HG03521 (cell line): ENCODE data around the gene FLVCR1.
"Not testable (repeated sequence)": the region's sequence is repeated elsewhere in the genome, so short reads cannot be mapped to it uniquely, and the experiment has no call there.

Source experiments
- ATAC-seq: cut with Tn5 transposase; IDR thresholded peaks from one replicate; pipeline ENCODE4 v1.9.1; 2021; ENCODE audit warnings: mild to moderate bottlenecking, moderate library complexity; ENCODE audit not compliant: unreplicated experiment

Gene FLVCR1

DNA sequence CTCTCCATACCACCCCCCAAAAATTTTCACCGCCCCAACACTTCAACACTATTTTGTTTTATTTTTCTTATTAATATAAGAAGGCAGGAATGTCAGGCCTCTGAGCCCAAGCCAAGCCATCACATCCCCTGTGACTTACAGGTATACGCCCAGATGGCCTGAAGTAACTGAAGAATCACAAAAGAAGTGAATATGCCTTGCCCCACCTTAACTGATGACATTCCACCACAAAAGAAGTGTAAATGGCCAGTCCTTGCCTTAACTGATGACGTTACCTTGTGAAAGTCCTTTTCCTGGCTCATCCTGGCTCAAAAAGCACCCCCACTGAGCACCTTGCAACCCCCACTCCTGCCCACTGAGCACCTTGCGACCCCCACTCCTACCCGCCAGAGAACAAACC is 56.0 kb downstream of the FLVCR1 start:
- ATAC-seq: not testable (repeated sequence)

- ATAC-seq: no peak
Observed at GRCh38 chr1:212914789-212915188, 56.7 kb downstream of the FLVCR1 start.

DNA sequence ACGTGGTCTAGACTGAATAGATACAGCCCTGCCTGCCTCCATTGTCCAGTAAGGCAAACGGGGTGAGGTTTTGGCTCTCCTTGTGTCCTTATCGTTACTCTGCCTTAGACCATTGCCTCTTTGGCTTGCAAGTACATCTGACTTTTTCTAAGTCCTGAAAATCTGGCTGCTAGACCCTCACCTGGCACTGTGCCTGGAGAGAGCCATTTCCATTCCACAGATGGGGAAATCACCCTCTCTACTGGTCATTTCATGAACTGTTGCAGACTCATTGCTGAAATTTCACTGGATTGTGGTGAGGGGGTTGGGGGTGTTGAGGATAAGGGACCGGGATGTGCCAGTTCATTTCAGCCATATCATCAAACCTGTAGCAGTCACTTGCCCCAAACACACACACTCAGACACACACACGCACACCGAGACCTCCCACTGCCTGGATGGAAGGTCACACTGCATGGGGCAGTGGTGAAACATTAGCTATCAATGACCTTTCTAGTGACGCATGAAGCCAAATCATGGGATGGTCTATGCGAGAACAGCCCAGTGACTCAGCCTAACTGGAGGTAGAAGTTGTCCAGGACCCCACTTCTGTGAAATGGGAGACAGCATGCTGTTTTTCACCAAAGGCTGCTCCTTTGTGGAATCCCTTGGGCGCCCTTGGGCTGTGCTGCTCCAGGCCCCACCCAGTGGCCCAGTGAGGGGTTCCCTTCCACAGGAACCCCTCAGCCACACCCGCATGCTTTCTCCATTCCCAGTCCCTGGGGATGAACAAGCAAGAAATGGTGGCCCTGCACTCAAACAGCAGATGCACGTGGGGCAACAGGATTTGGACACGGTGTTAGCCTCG is 57.4 kb downstream of the FLVCR1 start:
- ATAC-seq: no peak

GRCh38 chr1:212916481-212917133 is 58.5 kb downstream of the FLVCR1 start:
- ATAC-seq: no peak

- no peak for ATAC-seq
Observed at GRCh38 chr1:212917134-212917485, 59.0 kb downstream of the FLVCR1 start.

DNA sequence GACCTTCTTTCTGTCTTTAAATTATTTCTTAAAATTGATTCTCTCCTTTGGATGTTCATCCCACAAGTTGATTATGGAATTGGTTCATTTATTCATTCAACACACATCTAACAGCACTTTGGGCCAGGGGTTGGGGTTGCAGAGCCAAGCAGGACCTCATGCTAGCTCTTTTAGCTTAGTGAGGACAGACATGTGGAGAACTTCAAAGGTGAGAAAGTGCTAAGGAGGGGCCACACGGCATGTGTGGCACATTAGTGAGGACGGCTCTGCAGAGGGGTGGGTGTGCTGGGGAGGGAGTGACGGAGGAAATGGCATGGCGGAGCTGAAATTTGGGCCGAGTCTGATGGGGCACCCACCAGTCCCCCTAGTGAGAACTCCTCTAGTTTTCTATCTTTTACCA is 59.8 kb downstream of the FLVCR1 start:
- ATAC-seq: no peak

GRCh38 chr1:212918824-212919223 is 60.7 kb downstream of the FLVCR1 start:
- no peak for ATAC-seq

DNA sequence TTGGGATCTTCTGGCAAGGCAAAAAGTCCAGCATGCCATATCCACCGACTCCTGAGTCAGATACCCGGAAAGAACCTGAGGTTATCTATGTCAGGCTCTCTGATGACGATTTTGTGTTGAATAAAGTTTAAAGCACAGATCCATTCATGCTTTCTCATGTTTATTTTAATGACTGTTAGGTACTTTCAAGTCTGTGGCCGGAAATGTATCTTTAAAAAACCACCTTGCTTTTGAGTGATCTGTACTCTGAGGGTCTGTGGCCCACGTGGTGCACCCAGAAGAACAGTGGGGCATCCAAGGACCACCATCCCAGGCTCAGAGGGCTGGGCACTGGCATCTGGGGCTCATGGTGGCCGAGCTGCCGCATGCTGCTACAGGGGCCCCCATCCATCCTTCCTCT is 62.2 kb downstream of the FLVCR1 start:
- no peak for ATAC-seq

GRCh38 chr1:212920896-212921295 is 62.8 kb downstream of the FLVCR1 start:
- no peak for ATAC-seq

DNA sequence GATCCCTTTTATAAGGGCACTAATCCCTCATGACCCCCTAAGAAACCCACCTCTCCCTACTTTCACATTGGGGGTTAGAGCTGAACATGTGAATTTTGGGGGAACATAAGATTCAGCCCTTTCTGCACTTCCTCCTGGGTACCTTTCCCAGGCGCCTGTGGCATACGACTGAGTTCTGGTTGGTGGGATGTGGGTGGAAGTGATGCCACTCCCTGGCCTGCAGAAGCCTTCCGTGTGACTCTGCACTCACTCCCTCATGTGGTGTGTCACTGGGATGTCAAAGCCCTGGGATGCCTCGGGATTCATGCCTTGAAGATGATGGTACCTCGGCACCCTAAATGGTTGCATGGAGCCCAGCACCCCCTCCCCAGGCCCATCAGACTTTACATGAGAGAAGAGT is 63.9 kb downstream of the FLVCR1 start:
- ATAC-seq: no peak

GRCh38 chr1:212926372-212926771 is 68.3 kb downstream of the FLVCR1 start:
- no peak for ATAC-seq

DNA sequence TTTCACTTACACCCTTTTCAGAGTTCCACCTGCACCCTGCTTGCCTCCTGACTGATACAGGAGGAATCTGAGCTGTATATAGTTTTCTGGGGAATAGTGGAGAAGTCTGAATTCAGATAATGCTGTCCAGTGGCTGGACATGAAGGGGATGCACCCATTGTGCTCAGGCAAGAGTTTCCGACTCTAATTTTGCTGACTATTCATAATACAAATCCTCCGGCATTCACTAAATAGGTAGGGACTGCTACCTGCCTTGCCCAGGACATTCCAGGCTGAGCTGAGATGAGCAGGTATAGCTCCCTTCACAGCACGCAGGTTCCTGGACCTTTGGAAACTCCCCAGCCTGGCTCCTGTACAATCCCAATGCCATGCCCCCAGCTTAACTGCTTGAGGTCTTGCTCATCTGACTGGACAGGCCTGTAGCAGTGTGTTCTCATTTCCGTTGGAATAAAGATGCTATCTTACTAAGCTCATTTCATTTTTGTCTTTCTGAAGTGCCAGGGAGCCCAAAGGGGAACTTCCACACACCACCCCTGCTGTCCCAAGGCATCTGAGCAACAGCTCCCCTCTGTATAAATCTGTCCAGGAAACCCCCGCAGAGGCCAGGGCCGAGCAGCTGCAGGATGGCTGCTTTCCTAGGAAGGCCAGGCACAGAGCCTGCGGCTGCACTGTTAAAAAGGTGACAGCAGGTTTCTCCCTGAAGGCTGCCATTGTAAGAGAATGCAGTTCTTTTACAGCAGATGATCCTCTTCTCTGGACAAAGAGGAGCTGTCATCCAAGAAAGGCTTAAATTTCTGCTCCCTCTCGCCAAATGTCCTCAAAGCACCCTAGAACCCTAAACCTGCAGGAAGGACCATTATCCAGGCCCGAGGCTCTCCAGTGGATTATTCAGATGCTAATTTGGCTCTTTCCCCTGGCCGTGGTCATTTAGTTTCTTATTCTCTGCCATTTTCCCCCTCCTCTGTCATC is 70.5 kb downstream of the FLVCR1 start:
- no peak for ATAC-seq

DNA sequence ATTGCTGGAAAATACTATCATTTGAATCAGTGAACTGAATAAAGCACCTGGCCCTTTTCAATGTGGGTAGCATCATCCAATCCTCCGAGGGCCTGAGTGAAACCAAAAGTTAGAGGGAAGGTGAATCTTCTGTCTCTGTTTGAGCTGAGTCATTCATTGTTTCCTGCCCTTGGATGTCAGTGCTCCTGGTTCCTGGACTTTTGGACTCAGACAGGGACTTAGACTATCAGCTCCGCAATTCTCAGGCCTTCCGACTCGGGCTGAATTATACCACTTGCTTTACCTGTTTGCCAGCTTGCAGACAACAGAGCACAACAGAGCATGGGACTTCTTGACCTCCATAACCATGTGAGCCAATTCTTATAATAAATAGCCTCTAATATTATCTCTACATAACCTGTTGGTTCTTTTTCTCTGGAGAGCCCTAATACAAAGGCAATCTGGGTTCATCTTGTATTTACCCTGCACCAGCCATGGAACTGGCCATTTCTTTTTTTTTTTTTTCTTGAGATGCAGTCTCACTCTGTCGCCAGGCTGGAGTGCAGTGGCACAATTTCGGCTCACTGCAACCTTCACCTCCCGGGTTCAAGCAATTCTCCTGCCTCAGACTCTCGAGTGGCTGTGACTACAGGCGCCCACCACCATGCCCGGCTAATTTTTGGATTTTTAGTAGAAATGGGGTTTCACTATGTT is 73.1 kb downstream of the FLVCR1 start:
- ATAC-seq: no peak

GRCh38 chr1:212933815-212934471 is 75.9 kb downstream of the FLVCR1 start:
- ATAC-seq: no peak

- ATAC-seq: no peak
Observed at GRCh38 chr1:212935387-212935981, 77.4 kb downstream of the FLVCR1 start.

DNA sequence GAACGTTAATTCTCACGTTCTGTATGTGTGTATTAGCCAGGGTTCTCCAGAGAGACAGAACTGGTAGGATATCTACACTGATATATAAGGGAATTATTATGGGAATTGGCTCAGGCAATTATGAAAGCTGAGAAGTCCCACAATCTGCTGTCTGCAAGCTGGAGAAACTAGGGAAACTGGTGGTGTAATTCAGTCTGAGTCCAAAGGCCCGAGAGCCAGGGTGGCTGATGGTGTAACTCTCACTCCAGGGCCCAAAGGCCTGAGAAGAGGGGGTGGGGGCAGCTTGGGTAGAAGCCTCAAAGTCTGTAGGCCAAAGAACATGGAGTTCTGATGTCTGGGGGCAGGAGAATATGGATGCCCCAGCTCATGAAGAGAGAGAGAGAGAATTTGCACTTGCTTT is 79.0 kb downstream of the FLVCR1 start:
- ATAC-seq: no peak

GRCh38 chr1:212938846-212939245 is 80.8 kb downstream of the FLVCR1 start:
- no peak for ATAC-seq

DNA sequence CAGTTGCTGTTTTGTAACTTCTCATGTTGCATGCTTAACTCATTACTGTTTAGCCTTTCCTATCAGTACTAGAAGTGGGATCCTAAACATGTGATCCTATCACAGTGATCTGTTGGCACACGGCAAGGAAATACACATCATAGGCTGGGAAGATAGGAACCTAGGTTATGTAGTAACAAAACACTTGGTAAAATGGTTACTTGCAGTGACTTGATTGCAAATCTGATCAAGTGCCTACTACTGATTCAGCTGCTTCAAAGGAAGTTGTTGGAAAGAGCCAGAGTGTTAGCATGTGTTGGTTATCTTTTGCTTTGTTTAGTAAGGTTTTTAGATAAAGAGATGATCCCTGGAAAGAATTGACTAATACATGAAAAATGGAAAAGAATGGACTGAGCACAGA is 83.4 kb downstream of the FLVCR1 start:
- no peak for ATAC-seq

- no peak for ATAC-seq
Observed at GRCh38 chr1:212942679-212943392, 84.8 kb downstream of the FLVCR1 start.
